Activated CD8-positive, alpha-beta memory T cell treated with anti-CD3 and anti-CD28 coated beads for 36 hours (primary cell): ENCODE measurements around the gene B4GALNT3. TPM values are rescaled to one million over a fixed set of nuclear protein-coding genes. Genes with fewer than 3 reads are reported as not detected.

Source experiments
- CTCF ChIA-PET: fragments of 350-600 bp; sonication (Branson Sonifier 250); formaldehyde crosslinking; loops from one replicate; lab custom pipeline; 2021; ENCODE audit warnings: antibody characterized with exemption; lab: Charles Lee
- POLR2A ChIA-PET: fragments of 350-600 bp; sonication (Branson Sonifier 250); formaldehyde crosslinking; loops from one replicate; lab custom pipeline; 2021; ENCODE audit warnings: antibody characterized with exemption; lab: Charles Lee
- total RNA-seq, 2 experiments: library from RNA; stranded (reverse); gene quantifications; one replicate each; pipeline ENCODE4 v1.2.3, GENCODE V29; 2021

Gene B4GALNT3
- total RNA-seq, 2 experiments from 2014 or later, result 2.2 to 2.7 TPM

DNA sequence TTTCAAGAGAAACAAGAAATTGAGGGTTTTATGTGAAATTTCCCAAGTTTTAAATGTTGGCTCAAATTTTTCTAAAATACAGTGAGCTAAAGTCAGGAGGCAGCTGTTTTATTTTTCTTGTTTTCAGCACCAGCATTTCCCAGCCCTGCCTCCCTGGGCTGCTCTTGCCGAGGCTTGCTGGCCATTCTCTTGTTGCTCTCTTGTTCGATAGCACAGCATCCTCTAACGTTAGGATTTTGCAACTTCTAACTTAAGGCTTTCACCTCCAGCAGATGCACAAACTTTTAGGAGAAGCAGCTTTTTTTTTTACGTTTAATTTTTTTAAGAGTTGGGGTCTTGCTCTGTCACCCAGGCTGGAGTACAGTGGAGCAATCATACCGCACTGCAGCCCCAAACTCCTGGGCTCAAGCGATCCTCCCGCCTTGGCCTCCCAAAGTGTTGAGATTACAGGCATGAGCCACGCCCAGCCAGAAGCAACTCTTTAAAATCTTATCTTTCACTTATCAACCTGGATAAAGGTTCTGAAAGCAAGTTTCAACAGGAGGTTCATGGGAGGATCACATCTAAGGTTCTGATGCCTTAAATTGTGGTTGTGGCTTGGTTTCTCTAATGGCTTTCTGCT is 40.2 kb downstream of the B4GALNT3 start:
- ChIA-PET CTCF (interaction anchor here (0.9 kb wide), 1 partner anchor 42 kb away, joined by 3 read pairs; no protein-coding TSS in a partner anchor), POLR2A (no interaction called here)

- POLR2A ChIA-PET, result no interaction called here
These were observed 42.1 kb downstream of the B4GALNT3 start for GRCh38 chr12:501722-502447.

DNA sequence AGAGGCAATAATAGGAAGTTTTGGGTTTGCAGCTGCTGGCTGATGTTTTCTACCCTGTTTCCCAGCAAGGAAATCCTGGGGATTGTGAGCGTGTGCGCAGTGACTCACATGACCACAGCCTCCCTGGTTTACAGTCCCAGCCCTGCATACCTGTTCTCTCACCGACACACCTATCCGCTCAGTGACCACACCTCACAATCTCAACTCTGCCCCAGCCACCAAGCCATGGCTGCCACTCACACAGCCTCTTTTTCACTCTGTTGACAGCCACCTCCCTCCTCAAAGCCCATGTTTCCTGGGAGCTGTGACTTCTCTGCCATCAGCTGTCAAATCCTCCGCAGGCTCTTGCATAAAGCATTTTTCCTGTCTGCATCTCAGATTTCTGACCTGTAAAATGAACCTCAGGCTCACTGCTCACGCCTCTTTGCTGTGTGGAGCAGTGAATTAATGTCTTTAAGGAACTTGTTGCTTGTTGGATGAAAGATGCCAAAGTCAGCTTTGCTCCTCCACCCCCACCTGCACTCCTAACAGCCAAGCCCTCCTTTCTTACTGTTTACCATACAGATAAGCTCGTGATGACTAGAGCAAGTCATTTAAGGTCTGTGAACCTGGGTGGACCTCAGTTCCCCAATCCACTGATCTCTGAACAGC is 43.5 kb downstream of the B4GALNT3 start:
- ChIA-PET CTCF (no interaction called here), POLR2A (no interaction called here)

More at GRCh38 chr12:501722-502447, 42.1 kb downstream of the B4GALNT3 start:
- CTCF ChIA-PET, result interaction anchor here (0.6 kb wide), 1 partner anchor 566 kb away, joined by 4 read pairs; no protein-coding TSS in a partner anchor

- CTCF ChIA-PET, result interaction anchor here (0.7 kb wide), 1 partner anchor 310 kb away, joined by 3 read pairs; no protein-coding TSS in a partner anchor
- POLR2A ChIA-PET, result no interaction called here
These were observed 45.5 kb downstream of the B4GALNT3 start for GRCh38 chr12:505221-505620.

GRCh38 chr12:507391-507796 is 47.7 kb downstream of the B4GALNT3 start:
- POLR2A ChIA-PET, result no interaction called here
- CTCF ChIA-PET, result interaction anchor here (0.9 kb wide), 1 partner anchor 53 kb away, joined by 3 read pairs; no protein-coding TSS in a partner anchor

- POLR2A ChIA-PET, result no interaction called here
- CTCF ChIA-PET, result no interaction called here
These were observed 48.4 kb downstream of the B4GALNT3 start for GRCh38 chr12:508145-508544.

DNA sequence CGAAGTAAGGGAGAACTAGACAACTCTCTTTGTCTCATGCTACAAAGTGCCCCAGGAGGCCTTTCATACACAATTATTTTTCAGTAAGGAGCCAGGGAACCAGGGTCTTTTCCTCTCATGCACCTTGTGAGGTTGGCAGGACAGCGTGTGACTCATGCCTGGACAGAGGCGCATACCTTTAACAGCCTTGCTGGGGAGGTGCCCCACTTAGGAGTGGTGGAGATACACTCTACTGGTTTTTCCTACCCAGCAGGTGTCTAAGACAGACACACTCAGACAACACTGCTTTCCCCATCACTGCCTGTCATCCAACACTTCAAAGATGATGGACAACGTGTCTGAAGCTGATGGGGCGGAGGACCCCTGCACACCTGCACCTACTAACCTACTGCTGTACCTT is 49.1 kb downstream of the B4GALNT3 start:
- POLR2A ChIA-PET, result no interaction called here
- CTCF ChIA-PET, result interaction anchor here (1.5 kb wide), 1 partner anchor 56 kb away, joined by 4 read pairs; no protein-coding TSS in a partner anchor

GRCh38 chr12:509500-509899 is 49.8 kb downstream of the B4GALNT3 start:
- POLR2A ChIA-PET, result no interaction called here
- CTCF ChIA-PET, result interaction anchor here (1.5 kb wide), 1 partner anchor 57 kb away, joined by 4 read pairs; no protein-coding TSS in a partner anchor

GRCh38 chr12:510071-510825 is 50.5 kb downstream of the B4GALNT3 start:
- CTCF ChIA-PET, result interaction anchor here (0.6 to 1.5 kb wide), 3 partner anchors 16 to 60 kb away, joined by 3 to 4 read pairs (median 4); no protein-coding TSS in a partner anchor
- POLR2A ChIA-PET, result interaction anchor here (0.7 kb wide), 1 partner anchor 981 kb away, joined by 5 read pairs; no protein-coding TSS in a partner anchor

DNA sequence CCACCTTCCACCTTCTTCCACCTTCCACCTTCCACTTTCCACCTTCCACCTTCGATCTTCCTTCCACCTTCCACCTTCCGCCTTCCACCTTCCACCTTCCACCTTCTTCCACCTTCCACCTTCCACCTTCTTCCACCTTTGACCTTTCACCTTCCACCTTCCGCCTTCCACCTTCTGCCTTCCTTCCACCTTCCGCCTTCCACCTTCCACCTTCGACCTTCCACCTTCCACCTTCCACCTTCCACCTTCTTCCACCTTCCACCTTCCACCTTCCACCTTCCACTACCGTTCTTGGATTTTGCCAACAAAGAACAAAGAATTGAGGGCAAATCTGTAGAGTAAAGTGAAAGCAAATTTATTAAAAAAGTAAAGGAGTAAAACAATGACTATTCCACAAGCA is 53.2 kb downstream of the B4GALNT3 start:
- ChIA-PET CTCF (no interaction called here), POLR2A (no interaction called here)

- ChIA-PET POLR2A (no interaction called here), CTCF (no interaction called here)
These were observed 53.7 kb downstream of the B4GALNT3 start for GRCh38 chr12:513446-513845.

- ChIA-PET POLR2A (no interaction called here), CTCF (no interaction called here)
These were observed 57.8 kb downstream of the B4GALNT3 start for GRCh38 chr12:517538-517937.

GRCh38 chr12:520119-520518 is 60.4 kb downstream of the B4GALNT3 start:
- ChIA-PET CTCF (interaction anchor here (1.3 to 1.4 kb wide), 3 partner anchors 13 to 70 kb away, joined by 3 to 5 read pairs (median 3); no protein-coding TSS in a partner anchor), POLR2A (no interaction called here)

DNA sequence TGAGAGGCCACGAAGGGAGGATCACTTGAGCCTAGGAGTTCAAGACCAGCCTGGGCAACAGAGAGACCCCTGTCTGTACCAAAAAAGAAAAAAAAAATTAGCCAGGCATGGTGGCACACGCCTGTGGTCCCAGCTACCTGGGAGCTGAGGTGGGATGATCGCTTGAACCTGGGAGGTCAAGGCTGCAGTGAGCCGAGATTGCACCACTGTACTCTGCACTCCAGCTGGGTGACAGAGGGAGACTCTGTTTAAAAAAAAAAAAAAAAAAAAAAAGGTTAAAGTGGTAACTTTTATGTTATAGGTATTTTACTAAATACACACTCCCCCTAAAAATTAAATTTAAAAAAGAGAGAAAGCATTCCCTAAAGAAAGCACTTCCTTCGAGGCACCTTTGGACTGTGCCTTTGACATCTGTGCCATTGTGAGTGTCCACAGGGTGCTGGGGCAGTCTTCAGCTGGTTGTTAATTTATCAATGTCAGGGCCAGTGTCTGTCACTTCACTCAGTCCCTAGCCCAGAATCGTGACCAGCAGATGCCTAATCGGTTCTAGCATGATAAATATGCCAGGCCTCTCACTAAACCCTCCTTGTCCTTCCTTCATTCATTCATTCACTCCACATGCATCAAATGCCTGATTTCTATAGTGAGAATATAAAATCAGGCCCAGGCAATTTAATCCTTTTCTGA is 63.1 kb downstream of the B4GALNT3 start:
- ChIA-PET POLR2A (no interaction called here), CTCF (no interaction called here)

- ChIA-PET POLR2A (no interaction called here), CTCF (no interaction called here)
These were observed 64.6 kb downstream of the B4GALNT3 start for GRCh38 chr12:524167-524951.

DNA sequence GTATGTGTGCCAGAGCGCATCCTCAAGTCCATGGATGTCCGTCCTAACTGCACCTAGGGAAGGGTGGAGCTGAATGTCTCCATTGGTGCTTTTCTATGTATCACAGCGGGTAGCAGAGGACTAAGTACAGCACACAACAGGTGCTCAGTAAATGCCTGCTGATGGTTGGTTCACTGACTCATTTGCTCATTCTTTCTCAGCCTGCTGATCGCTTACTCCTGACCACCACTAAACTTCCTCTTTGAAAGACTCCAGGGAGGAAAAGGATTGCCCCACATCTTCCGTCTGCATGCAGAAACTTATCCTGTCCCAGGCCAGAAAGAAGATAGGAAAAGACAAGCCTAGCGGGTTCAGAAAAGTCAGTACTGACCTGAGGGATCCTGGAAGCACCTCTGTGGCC is 66.3 kb downstream of the B4GALNT3 start:
- POLR2A ChIA-PET, result no interaction called here
- CTCF ChIA-PET, result interaction anchor here (1.2 kb wide), 1 partner anchor 73 kb away, joined by 4 read pairs; no protein-coding TSS in a partner anchor

DNA sequence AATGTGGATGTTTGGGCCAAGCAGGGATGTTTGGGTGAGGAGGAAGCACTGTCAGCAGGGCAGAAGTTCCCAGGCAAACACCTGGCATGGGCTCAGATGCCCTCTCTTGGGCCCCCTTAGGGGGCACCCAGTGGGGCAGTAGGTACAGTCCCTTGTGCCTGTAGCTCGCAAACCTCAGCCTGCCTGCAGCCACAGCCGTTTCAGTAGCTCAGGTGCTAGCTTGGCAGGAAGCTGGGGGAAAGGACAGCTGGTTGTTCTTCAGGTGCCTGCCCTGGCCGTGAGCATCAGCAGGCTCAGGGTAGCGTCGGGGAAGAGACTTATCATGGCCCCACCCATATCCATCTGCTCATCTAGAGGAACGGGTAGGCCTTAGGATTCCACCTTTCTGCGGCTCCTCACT is 67.5 kb downstream of the B4GALNT3 start:
- CTCF ChIA-PET, result interaction anchor here (1.2 to 1.9 kb wide), 2 partner anchors 20 to 75 kb away, joined by 4 to 10 read pairs; no protein-coding TSS in a partner anchor
- POLR2A ChIA-PET, result no interaction called here

DNA sequence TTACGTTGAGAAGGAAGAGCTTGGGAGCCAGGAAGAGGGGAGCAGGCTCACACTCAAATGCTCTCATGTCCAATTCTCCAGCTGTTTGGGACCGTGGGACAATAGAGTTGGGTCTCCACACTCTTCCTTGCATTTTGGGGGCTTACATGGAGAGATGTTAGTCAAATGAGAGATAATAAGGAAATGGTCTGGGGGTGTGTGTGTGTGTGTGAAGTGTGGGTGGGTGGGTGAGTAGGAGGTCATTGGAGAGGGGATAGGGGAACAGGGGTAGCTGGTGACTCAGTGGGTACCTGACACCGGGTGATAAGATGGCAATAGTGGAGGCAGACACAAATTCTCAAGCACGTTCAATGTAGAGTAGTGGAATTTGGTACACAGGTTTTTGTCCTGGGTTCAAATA is 68.0 kb downstream of the B4GALNT3 start:
- POLR2A ChIA-PET, result no interaction called here
- CTCF ChIA-PET, result interaction anchor here (1.9 kb wide), 1 partner anchor 20 kb away, joined by 10 read pairs; no protein-coding TSS in a partner anchor
